ENCODE measurements around the gene PAF1.

PAF1 gene

DNA sequence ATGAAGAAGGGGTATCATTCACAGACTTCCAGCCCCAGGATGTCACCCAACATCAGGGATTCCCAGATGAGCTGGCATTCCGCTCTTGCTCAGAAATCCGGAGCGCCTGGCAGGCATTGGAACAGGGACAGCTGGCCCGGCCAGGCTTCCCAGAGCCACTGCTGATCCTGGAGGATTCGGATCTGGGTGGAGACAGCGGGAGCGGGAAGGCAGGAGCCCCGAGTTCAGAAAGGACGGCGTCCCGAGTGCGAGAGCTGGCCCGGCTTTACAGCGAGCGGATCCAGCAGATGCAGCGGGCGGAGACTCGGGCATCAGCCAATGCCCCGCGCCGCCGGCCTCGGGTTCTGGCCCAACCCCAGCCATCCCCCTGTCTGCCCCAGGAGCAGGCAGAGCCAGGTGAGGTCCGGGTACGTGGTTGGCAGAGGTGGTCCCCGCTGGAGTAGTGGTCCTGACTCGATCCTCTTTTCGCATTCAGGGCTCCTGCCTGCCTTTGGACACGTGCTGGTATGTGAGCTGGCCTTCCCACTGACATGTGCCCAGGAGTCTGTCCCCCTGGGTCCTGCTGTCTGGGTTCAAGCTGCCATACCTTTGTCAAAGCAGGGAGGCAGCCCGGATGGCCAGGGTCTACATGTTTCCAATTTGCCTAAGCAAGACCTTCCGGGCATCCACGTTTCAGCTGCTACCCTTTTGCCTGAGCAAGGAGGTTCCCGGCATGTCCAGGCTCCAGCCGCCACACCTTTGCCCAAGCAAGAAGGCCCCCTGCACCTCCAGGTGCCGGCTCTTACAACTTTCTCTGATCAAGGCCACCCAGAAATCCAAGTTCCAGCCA, 32.6 kb upstream of the PAF1 start:
- Histone ChIP-seq H3K27ac (no peak overlapping the region), H3K9me3 (no peaks in the 10 kb centered on the region), H3K36me3 (no peaks in the 10 kb centered on the region), H3K27me3 (peaks cover 10% of the 10 kb centered on the region), H3K4me1 (ENCODE audit: control insufficient read depth in 1 of 2, insufficient read depth in 1 of 2, low read depth in 1 of 2, low read length in 1 of 2) (no peaks in the 10 kb centered on the region), H3K4me3 (ENCODE audit: low read depth in 1 of 2, low read length in 1 of 2) (no peak overlapping the region)
- TF ChIP-seq, protein P1, sequence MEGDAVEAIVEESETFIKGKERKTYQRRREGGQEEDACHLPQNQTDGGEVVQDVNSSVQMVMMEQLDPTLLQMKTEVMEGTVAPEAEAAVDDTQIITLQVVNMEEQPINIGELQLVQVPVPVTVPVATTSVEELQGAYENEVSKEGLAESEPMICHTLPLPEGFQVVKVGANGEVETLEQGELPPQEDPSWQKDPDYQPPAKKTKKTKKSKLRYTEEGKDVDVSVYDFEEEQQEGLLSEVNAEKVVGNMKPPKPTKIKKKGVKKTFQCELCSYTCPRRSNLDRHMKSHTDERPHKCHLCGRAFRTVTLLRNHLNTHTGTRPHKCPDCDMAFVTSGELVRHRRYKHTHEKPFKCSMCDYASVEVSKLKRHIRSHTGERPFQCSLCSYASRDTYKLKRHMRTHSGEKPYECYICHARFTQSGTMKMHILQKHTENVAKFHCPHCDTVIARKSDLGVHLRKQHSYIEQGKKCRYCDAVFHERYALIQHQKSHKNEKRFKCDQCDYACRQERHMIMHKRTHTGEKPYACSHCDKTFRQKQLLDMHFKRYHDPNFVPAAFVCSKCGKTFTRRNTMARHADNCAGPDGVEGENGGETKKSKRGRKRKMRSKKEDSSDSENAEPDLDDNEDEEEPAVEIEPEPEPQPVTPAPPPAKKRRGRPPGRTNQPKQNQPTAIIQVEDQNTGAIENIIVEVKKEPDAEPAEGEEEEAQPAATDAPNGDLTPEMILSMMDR (IDR thresholded peaks at IDR 0.05): no peak

DNA sequence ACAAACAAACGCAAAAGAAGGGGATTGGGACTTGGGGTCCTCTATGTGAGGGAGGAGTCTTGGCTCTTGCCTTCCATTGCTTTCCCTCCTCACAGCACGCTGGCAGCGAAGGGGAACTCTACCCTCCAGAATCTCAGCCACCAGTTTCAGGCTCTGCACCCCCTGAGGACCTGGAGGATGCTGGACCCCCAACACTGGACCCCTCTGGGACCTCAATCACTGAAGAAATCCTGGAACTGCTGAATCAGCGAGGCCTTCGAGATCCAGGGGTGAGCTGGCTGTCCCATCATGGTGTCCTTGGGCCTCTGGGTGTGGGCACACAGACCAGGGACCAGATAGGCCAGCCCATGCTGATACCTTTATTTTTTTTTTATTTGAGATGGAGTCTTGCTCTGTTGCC, 31.1 kb upstream of the PAF1 start:
- Histone ChIP-seq H3K27ac (no peak overlapping the region), H3K27me3 (no peaks in the 10 kb centered on the region), H3K9me3 (no peaks in the 10 kb centered on the region), H3K4me1 (ENCODE audit: control insufficient read depth in 1 of 2, insufficient read depth in 1 of 2, low read depth in 1 of 2, low read length in 1 of 2) (no peaks in the 10 kb centered on the region), H3K36me3 (no peaks in the 10 kb centered on the region), H3K4me3 (ENCODE audit: low read depth in 1 of 2, low read length in 1 of 2) (no peak overlapping the region)
- TF ChIP-seq, protein P1 (IDR thresholded peaks at IDR 0.05): no peak

DNA sequence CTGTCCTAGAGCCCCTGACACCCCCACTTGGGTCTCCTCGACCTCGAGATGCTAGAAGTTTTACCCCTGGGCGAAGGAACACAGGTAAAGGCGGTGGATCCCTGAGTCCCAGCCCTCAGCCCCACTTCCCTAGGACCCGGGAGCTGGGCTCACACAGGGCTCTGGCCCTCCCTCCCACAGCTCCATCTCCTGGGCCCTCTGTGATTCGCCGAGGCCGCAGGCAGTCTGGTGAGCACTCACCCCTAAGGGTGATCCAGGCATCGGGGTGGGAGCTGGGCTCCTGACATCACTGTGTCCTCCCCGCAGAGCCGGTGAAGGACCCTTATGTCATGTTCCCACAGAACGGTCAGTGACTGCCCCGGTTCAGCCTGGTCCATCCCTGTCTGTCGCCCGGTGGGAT, 29.9 kb upstream of the PAF1 start:
- H3K27ac ChIP-seq: no peak overlapping the region
- H3K4me1 ChIP-seq (ENCODE audit: control insufficient read depth in 1 of 2, insufficient read depth in 1 of 2, low read depth in 1 of 2, low read length in 1 of 2): no peaks in the 10 kb centered on the region
- H3K36me3 ChIP-seq: no peaks in the 10 kb centered on the region
- H3K27me3 ChIP-seq: no peaks in the 10 kb centered on the region
- TF ChIP-seq, protein P1 (IDR thresholded peaks at IDR 0.05): no peak
- H3K4me3 ChIP-seq (ENCODE audit: low read depth in 1 of 2, low read length in 1 of 2): no peak overlapping the region
- H3K9me3 ChIP-seq: no peaks in the 10 kb centered on the region

DNA sequence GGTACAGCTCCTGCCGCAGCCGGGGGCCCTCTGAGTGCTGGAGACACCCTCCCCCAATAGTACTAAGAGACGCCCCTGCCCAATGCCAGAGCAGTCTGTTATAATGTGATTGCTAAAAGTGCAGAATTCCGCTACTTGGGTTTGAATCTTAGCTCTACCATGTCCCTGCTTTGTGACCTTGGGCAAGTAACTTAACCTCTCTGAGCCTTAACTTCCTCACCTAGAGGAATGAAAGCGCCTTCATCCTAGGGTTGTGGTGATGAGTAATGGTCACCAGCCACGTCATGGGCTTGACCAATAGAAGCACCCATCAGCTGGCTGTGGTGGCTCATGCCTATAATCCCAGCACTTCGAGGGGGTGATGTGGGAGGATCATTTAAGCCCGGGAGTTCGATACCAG, 28.1 kb upstream of the PAF1 start:
- TF ChIP-seq, protein P1 (IDR thresholded peaks at IDR 0.05): no peak
- Histone ChIP-seq H3K27ac (no peak overlapping the region), H3K4me1 (ENCODE audit: control insufficient read depth in 1 of 2, insufficient read depth in 1 of 2, low read depth in 1 of 2, low read length in 1 of 2) (no peaks in the 10 kb centered on the region), H3K27me3 (peaks cover 14% of the 10 kb centered on the region), H3K9me3 (no peaks in the 10 kb centered on the region), H3K4me3 (ENCODE audit: low read depth in 1 of 2, low read length in 1 of 2) (no peak overlapping the region), H3K36me3 (no peaks in the 10 kb centered on the region)

DNA sequence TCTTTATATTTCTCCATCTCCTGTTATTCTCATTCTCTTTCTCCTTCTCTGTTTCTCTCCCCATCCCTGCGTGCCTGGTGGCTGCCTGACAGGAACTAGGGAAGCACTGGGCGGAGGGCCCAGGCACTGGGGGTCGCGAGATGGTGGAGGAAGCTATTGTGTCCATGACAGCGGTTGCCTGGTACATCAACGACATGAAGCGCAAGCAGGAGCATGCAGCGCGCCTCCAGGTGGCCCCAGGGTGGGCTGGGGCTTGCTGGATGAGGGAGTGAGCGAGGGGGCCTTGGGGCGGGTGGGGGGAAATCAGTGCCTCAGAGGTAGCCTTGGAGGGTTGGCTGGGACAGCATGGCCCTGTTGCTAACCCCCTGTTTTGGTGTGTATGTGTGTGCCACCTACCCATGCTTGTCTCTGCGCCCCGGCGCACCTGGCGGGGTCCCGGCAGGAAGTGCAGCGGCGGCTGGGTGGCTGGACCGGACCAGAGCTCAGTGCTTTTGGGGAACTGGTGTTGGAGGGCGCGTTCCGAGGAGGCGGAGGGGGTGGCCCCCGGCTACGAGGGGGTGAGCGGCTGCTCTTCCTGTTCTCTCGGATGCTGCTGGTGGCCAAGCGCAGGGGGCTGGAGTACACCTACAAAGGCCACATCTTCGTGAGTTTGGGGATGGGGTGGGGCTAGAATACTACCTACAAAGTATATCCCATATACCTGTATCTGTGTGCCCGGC, 26.7 kb upstream of the PAF1 start:
- Histone ChIP-seq H3K36me3 (no peaks in the 10 kb centered on the region), H3K4me3 (ENCODE audit: low read depth in 1 of 2, low read length in 1 of 2) (no peak overlapping the region), H3K9me3 (no peaks in the 10 kb centered on the region), H3K27me3 (peaks cover 28% of the 10 kb centered on the region), H3K4me1 (ENCODE audit: control insufficient read depth in 1 of 2, insufficient read depth in 1 of 2, low read depth in 1 of 2, low read length in 1 of 2) (peaks cover 6 to 9% of the 10 kb centered on the region in 2 experiments), H3K27ac (no peak overlapping the region)
- TF ChIP-seq, protein P1 (IDR thresholded peaks at IDR 0.05): no peak

Measured in neutrophil (primary cell).